Thyroid gland (tissue), 4 donors: ENCODE measurements around the gene ARRDC2.

ENCODE experiments used
- POLR2A ChIP-seq, 2 donors: fragments of 450-650 bp; IDR thresholded peaks; one replicate each; pipeline ENCODE4 v1.6.1; 2017; ENCODE audit warnings: antibody characterized with exemption in 2 of 2, mild to moderate bottlenecking in 2 of 2, moderate library complexity in 1 of 2
- TF ChIP-seq, protein P1 (sequence below), 6 experiments: fragments of 200-600 bp in 3 of 6; fragments of 450-650 bp in 3 of 6; sonication (generic) in 3 of 6; IDR thresholded peaks; one replicate each; pipeline ENCODE4 v1.5.1; 2016 to 2019; ENCODE audit warnings: antibody characterized with exemption in 6 of 6, mild to moderate bottlenecking in 2 of 6, inconsistent platforms in 1 of 6, moderate library complexity in 1 of 6

DNA sequence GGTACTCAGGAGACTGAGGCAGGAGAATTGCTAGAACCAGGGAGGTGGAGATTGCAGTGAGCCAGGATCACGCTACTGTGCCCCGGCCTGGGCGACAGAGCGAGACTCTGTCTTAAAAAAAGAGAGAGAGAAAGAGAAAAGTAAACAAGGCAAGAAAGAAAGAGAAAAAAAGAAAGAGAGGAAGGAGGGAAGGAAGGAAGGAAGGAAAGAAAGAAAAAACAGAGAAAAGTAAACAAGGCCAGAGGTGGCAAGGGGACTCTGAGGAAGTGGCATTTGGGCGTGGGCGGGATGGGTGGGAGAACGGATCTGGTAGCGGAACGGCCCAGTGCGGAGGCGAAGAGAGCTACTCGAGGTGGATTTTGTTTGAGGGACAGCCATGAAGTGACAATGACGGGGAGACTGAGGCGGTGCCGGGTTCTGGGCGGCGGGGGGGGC is 7.5 kb upstream of the ARRDC2 start:
- TF ChIP-seq, protein P1, sequence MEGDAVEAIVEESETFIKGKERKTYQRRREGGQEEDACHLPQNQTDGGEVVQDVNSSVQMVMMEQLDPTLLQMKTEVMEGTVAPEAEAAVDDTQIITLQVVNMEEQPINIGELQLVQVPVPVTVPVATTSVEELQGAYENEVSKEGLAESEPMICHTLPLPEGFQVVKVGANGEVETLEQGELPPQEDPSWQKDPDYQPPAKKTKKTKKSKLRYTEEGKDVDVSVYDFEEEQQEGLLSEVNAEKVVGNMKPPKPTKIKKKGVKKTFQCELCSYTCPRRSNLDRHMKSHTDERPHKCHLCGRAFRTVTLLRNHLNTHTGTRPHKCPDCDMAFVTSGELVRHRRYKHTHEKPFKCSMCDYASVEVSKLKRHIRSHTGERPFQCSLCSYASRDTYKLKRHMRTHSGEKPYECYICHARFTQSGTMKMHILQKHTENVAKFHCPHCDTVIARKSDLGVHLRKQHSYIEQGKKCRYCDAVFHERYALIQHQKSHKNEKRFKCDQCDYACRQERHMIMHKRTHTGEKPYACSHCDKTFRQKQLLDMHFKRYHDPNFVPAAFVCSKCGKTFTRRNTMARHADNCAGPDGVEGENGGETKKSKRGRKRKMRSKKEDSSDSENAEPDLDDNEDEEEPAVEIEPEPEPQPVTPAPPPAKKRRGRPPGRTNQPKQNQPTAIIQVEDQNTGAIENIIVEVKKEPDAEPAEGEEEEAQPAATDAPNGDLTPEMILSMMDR (IDR thresholded peaks at IDR 0.05) = no peak
- no peak for TF ChIP-seq POLR2A (IDR thresholded peaks at IDR 0.05)
